Measurements from ENCODE around the gene TRIM26. TPM values are rescaled to one million over a fixed set of nuclear protein-coding genes. Genes with fewer than 3 reads are reported as not detected.

Gene TRIM26
- total and polyA plus RNA-seq, 2 experiments from 2014 or later: 27.2 to 37.2 TPM

GRCh38 chr6:30198166-30199084 lies 14.8 kb downstream of the TRIM26 start:
- Histone ChIP-seq H3K4me1 (ENCODE audit: insufficient read depth) (peaks cover 6% of the 10 kb centered on the region), H3K4me3 (no peak overlapping the region), H4K20me1 (ENCODE audit: insufficient read depth, poor library complexity, severe bottlenecking) (peaks cover 12% of the 10 kb centered on the region), H3K36me3 (replicated peaks; ENCODE audit: insufficient read depth, low read depth) (peaks cover 3% of the 10 kb centered on the region), H3K27me3 (no peaks in the 10 kb centered on the region), H3K27ac (no peak overlapping the region), H3K9me2 (replicated peaks; ENCODE audit: insufficient read depth) (no peaks in the 10 kb centered on the region), H3K4me2 (no peak overlapping the region), H3K9me3 (ENCODE audit: low read depth) (no peaks in the 10 kb centered on the region), H2AFZ (no peak overlapping the region), H3K79me2 (peaks cover 33% of the 10 kb centered on the region)
- DNase-seq (ENCODE audit: low spot score): no peak
- WGBS (ENCODE audit: low lambda C conversion rate, missing lambda C conversion rate): 96% methylated on average over 34 of the region's 34 CpGs
- no peak for TF ChIP-seq CTCF (IDR thresholded peaks at IDR 0.05; ENCODE audit: poor library complexity)
- TF ChIP-seq EZH2phosphoT487 (IDR thresholded peaks at IDR 0.05; ENCODE audit: low read depth, severe bottlenecking, unreplicated experiment): no peak
- no peak for TF ChIP-seq EZH2 (IDR thresholded peaks at IDR 0.05; ENCODE audit: borderline replicate concordance)

GRCh38 chr6:30196376-30196775 lies 16.8 kb downstream of the TRIM26 start:
- Histone ChIP-seq H3K4me1 (ENCODE audit: insufficient read depth) (peaks cover 2% of the 10 kb centered on the region), H3K27me3 (no peaks in the 10 kb centered on the region), H3K4me2 (no peak overlapping the region), H3K9me3 (ENCODE audit: low read depth) (no peaks in the 10 kb centered on the region), H3K9me2 (replicated peaks; ENCODE audit: insufficient read depth) (no peaks in the 10 kb centered on the region), H3K4me3 (no peak overlapping the region), H3K36me3 (replicated peaks; ENCODE audit: insufficient read depth, low read depth) (peaks cover 3% of the 10 kb centered on the region), H4K20me1 (ENCODE audit: insufficient read depth, poor library complexity, severe bottlenecking) (peaks cover 8% of the 10 kb centered on the region), H2AFZ (no peak overlapping the region), H3K27ac (no peak overlapping the region), H3K79me2 (peaks cover 16% of the 10 kb centered on the region)
- no peak for DNase-seq (ENCODE audit: low spot score)
- 96% methylated on average over 12 of the region's 12 CpGs for WGBS (ENCODE audit: low lambda C conversion rate, missing lambda C conversion rate)
- TF ChIP-seq EZH2phosphoT487 (IDR thresholded peaks at IDR 0.05; ENCODE audit: low read depth, severe bottlenecking, unreplicated experiment): no peak
- TF ChIP-seq EZH2 (IDR thresholded peaks at IDR 0.05; ENCODE audit: borderline replicate concordance): no peak
- no peak for TF ChIP-seq CTCF (IDR thresholded peaks at IDR 0.05; ENCODE audit: poor library complexity)

GRCh38 chr6:30195951-30196350 lies 17.3 kb downstream of the TRIM26 start:
- Histone ChIP-seq H3K4me2 (no peak overlapping the region), H3K79me2 (peaks cover 12% of the 10 kb centered on the region), H4K20me1 (ENCODE audit: insufficient read depth, poor library complexity, severe bottlenecking) (peaks cover 8% of the 10 kb centered on the region), H3K27ac (no peak overlapping the region), H3K9me2 (replicated peaks; ENCODE audit: insufficient read depth) (no peaks in the 10 kb centered on the region), H2AFZ (no peak overlapping the region), H3K4me1 (ENCODE audit: insufficient read depth) (no peaks in the 10 kb centered on the region), H3K9me3 (ENCODE audit: low read depth) (no peaks in the 10 kb centered on the region), H3K4me3 (no peak overlapping the region), H3K36me3 (replicated peaks; ENCODE audit: insufficient read depth, low read depth) (peaks cover 3% of the 10 kb centered on the region), H3K27me3 (no peaks in the 10 kb centered on the region)
- 80% methylated on average over 1 of the region's 1 CpG for WGBS (ENCODE audit: low lambda C conversion rate, missing lambda C conversion rate)
- no peak for DNase-seq (ENCODE audit: low spot score)
- no peak for TF ChIP-seq EZH2 (IDR thresholded peaks at IDR 0.05; ENCODE audit: borderline replicate concordance)
- TF ChIP-seq CTCF (IDR thresholded peaks at IDR 0.05; ENCODE audit: poor library complexity): no peak
- no peak for TF ChIP-seq EZH2phosphoT487 (IDR thresholded peaks at IDR 0.05; ENCODE audit: low read depth, severe bottlenecking, unreplicated experiment)
